ENCODE measurements around the gene ACER3.

Gene ACER3

GRCh38 chr11:76902121-76903014, 41.6 kb downstream of the ACER3 start:
- peaks cover 13% of the 10 kb centered on the region for H3K36me3 Mint-ChIP-seq
- H3K4me1 Mint-ChIP-seq, result peaks cover 2% of the 10 kb centered on the region
- H3K27me3 Mint-ChIP-seq, result no peaks in the 10 kb centered on the region
- DNase-seq (ENCODE audit: low spot score in 2 of 2) (no peak), ATAC-seq (ENCODE audit: low read depth) (no peak)
- H3K9me3 Mint-ChIP-seq, result peaks cover 5% of the 10 kb centered on the region
- H3K27ac Mint-ChIP-seq, result no peak overlapping the region
- H3K4me3 Mint-ChIP-seq, result no peak overlapping the region

- DNase-seq (ENCODE audit: low spot score in 2 of 2) (no peak), ATAC-seq (ENCODE audit: low read depth) (no peak)
- H3K27ac Mint-ChIP-seq, result no peak overlapping the region
- H3K36me3 Mint-ChIP-seq, result peaks cover 15% of the 10 kb centered on the region
- H3K4me1 Mint-ChIP-seq, result peaks cover 2% of the 10 kb centered on the region
- no peaks in the 10 kb centered on the region for H3K27me3 Mint-ChIP-seq
- no peak overlapping the region for H3K4me3 Mint-ChIP-seq
- peaks cover 5% of the 10 kb centered on the region for H3K9me3 Mint-ChIP-seq
These were observed 42.6 kb downstream of the ACER3 start for GRCh38 chr11:76903325-76903724.

DNA sequence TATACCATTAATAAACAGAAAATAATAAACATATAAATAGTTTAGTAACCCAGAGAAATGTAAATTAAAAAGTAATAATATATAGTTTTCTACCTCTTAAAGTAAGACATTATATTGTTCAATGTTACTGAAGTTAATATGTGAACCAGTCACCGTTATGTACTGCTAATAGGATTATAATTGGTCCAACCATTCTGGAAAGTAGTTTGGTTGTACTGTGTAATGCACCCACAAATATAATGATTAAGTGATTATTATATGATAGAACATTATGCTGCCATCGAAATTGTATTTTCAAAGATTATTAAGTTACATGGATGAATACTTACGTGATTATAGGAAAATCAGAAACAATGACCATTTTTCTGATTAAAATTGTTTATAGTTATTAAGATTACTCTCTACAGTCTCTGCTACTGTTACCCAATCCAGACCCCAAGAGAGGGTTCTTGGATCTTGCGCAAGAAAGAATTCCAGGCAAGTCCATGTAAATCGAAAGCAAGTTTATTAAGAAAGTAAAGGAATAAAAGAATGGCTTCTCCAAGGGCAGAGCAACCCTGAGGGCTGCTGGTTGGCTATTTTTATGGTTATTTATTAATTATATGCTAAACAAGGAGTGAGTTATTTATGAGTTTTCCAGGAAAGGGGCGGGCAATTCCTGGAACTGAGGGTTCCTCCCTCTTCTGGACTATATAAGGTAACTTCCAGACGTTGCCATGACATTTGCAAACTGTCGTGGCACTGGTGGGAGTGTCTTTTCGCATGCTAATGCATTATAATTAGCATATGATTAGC, 50.1 kb downstream of the ACER3 start:
- no peaks in the 10 kb centered on the region for H3K4me1 Mint-ChIP-seq
- peaks cover 10% of the 10 kb centered on the region for H3K36me3 Mint-ChIP-seq
- no peak overlapping the region for H3K4me3 Mint-ChIP-seq
- DNase-seq (ENCODE audit: low spot score in 2 of 2), result no peak
- peaks cover 2% of the 10 kb centered on the region for H3K9me3 Mint-ChIP-seq
- H3K27me3 Mint-ChIP-seq, result no peaks in the 10 kb centered on the region
- ATAC-seq (ENCODE audit: low read depth), result no peak
- H3K27ac Mint-ChIP-seq, result no peak overlapping the region

DNA sequence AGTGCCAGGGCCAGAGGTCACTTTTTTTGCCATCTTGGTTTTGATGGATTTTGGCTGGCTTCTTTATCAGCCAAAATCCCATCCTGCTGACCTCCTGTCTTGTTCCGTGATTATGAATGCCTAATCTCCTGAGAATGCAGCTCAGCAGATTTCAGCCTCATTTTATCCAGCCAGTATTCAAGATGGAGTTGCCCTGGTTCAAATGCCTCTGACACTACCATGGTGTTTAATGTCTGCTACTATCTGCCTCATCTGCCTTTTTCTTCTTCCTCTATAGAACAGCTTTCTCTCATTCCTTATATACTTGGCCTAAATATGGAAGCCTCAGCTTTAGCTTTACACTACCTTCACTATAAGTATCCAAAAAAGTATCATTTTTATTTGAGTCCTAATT, 50.7 kb downstream of the ACER3 start:
- no peak overlapping the region for H3K4me3 Mint-ChIP-seq
- H3K36me3 Mint-ChIP-seq, result peaks cover 8% of the 10 kb centered on the region
- H3K27ac Mint-ChIP-seq, result no peak overlapping the region
- no peaks in the 10 kb centered on the region for H3K27me3 Mint-ChIP-seq
- no peaks in the 10 kb centered on the region for H3K4me1 Mint-ChIP-seq
- DNase-seq (ENCODE audit: low spot score in 2 of 2) (no peak), ATAC-seq (ENCODE audit: low read depth) (no peak)
- peaks cover under 1% of the 10 kb centered on the region for H3K9me3 Mint-ChIP-seq

GRCh38 chr11:76916712-76917111, 56.0 kb downstream of the ACER3 start:
- Mint-ChIP-seq H3K27me3 (no peaks in the 10 kb centered on the region), H3K9me3 (no peaks in the 10 kb centered on the region), H3K27ac (no peak overlapping the region), H3K4me1 (peaks cover 5% of the 10 kb centered on the region), H3K4me3 (no peak overlapping the region), H3K36me3 (no peaks in the 10 kb centered on the region)
- ATAC-seq (ENCODE audit: low read depth), result no peak
- no peak for DNase-seq (ENCODE audit: low spot score in 2 of 2)

GRCh38 chr11:76918941-76919386, 58.2 kb downstream of the ACER3 start:
- H3K27ac Mint-ChIP-seq, result no peak overlapping the region
- H3K9me3 Mint-ChIP-seq, result no peaks in the 10 kb centered on the region
- H3K4me1 Mint-ChIP-seq, result peaks cover 5% of the 10 kb centered on the region
- no peaks in the 10 kb centered on the region for H3K27me3 Mint-ChIP-seq
- H3K36me3 Mint-ChIP-seq, result no peaks in the 10 kb centered on the region
- peak; percentile 46 for ATAC-seq (ENCODE audit: low read depth)
- no peak overlapping the region for H3K4me3 Mint-ChIP-seq
- DNase-seq (ENCODE audit: low spot score in 2 of 2), result no peak

- Mint-ChIP-seq H3K4me1 (peaks cover 5% of the 10 kb centered on the region), H3K27ac (no peak overlapping the region), H3K4me3 (no peak overlapping the region), H3K36me3 (peaks cover 2% of the 10 kb centered on the region), H3K9me3 (no peaks in the 10 kb centered on the region), H3K27me3 (no peaks in the 10 kb centered on the region)
- no peak for DNase-seq (ENCODE audit: low spot score in 2 of 2)
- ATAC-seq (ENCODE audit: low read depth), result no peak
These were observed 58.7 kb downstream of the ACER3 start for GRCh38 chr11:76919467-76919866.

- Mint-ChIP-seq H3K27ac (no peak overlapping the region), H3K9me3 (no peaks in the 10 kb centered on the region), H3K4me1 (peaks cover 5% of the 10 kb centered on the region), H3K4me3 (peak overlapping the region; percentile 78), H3K27me3 (no peaks in the 10 kb centered on the region), H3K36me3 (peaks cover 2% of the 10 kb centered on the region)
- ATAC-seq (ENCODE audit: low read depth) (peak; percentile 81), DNase-seq (ENCODE audit: low spot score in 2 of 2) (peak; percentile 60 to 73)
These were observed 59.4 kb downstream of the ACER3 start for GRCh38 chr11:76919887-76920746.

DNA sequence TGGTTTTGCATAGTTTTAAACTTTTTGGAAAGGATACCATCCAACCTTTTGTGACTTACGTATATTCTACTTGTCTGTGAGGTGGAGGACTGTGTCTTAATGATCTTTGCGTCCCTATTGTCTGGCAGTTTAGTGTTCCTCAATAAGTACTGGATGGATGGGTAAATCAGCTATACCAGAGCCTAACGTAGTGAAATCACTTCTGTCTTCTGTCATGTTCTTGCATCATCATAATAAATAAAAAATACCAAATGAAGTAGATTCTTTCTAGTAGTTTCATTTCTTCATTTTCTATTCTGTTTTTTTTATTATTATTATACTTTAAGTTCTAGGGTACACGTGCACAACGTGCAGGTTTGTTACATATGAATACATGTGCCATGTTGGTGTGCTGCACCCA, 66.4 kb downstream of the ACER3 start:
- DNase-seq (ENCODE audit: low spot score in 2 of 2) (no peak), ATAC-seq (ENCODE audit: low read depth) (no peak)
- no peaks in the 10 kb centered on the region for H3K4me1 Mint-ChIP-seq
- H3K27ac Mint-ChIP-seq, result no peak overlapping the region
- H3K9me3 Mint-ChIP-seq, result no peaks in the 10 kb centered on the region
- no peak overlapping the region for H3K4me3 Mint-ChIP-seq
- H3K36me3 Mint-ChIP-seq, result peaks cover 20% of the 10 kb centered on the region
- H3K27me3 Mint-ChIP-seq, result no peaks in the 10 kb centered on the region

DNA sequence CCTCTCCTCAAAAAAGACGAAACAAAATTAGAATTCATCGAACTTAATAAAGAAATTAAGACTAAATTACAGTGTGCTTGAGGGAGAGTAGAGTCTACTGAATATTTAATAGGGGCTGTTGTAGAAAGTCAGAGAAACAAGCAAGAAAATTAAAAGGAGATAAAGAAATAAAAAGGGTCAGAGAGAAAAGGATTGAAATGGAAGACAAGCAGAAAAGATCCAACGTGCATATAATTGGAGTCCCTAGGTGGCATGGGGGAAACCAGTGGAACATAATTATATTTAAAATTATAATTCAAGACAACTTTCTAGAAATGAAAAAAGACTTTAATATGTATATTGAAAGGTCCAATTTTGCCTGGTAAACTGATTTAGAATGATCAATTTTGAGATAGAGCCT, 74.3 kb downstream of the ACER3 start:
- Mint-ChIP-seq H3K27ac (no peak overlapping the region), H3K4me3 (no peak overlapping the region), H3K27me3 (no peaks in the 10 kb centered on the region), H3K36me3 (peaks cover 18% of the 10 kb centered on the region), H3K4me1 (no peaks in the 10 kb centered on the region), H3K9me3 (peaks cover 5% of the 10 kb centered on the region)
- no peak for ATAC-seq (ENCODE audit: low read depth)
- no peak for DNase-seq (ENCODE audit: low spot score in 2 of 2)

- no peak for ATAC-seq (ENCODE audit: low read depth)
- no peaks in the 10 kb centered on the region for H3K4me1 Mint-ChIP-seq
- H3K9me3 Mint-ChIP-seq, result peaks cover 17% of the 10 kb centered on the region
- no peak for DNase-seq (ENCODE audit: low spot score in 2 of 2)
- no peak overlapping the region for H3K4me3 Mint-ChIP-seq
- peaks cover 20% of the 10 kb centered on the region for H3K36me3 Mint-ChIP-seq
- H3K27me3 Mint-ChIP-seq, result no peaks in the 10 kb centered on the region
- H3K27ac Mint-ChIP-seq, result no peak overlapping the region
These were observed 78.5 kb downstream of the ACER3 start for GRCh38 chr11:76939219-76939631.

DNA sequence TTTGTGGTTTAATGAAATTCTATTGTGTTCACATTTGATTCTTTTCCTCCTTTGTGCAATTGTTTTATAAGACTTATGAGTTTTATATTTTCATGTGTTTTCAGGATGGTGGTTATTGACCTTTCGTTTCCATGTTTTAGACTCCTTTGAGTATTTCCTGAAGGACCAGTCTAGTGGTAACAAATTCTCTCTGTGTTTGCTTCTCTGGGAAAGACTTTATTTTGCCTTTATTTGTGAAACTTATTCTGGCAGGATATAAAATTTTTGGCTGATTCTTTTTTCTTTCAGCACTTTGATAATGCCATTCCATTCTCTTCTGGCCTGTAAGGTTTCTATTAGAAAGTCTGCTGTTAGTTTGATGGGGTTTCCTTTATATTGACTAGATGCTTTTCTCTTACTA, 83.5 kb downstream of the ACER3 start:
- no peak overlapping the region for H3K27ac Mint-ChIP-seq
- H3K9me3 Mint-ChIP-seq, result peaks cover 12% of the 10 kb centered on the region

GRCh38 chr11:76946223-76946622, 85.5 kb downstream of the ACER3 start:
- H3K36me3 Mint-ChIP-seq, result peaks cover 18% of the 10 kb centered on the region
- ATAC-seq (ENCODE audit: low read depth) (no peak), DNase-seq (ENCODE audit: low spot score in 2 of 2) (no peak)
- H3K9me3 Mint-ChIP-seq, result peaks cover 12% of the 10 kb centered on the region
- no peaks in the 10 kb centered on the region for H3K4me1 Mint-ChIP-seq
- H3K27ac Mint-ChIP-seq, result no peak overlapping the region
- H3K4me3 Mint-ChIP-seq, result no peak overlapping the region
- peaks cover 2% of the 10 kb centered on the region for H3K27me3 Mint-ChIP-seq

More for the DNA sequence above, 83.5 kb downstream of the ACER3 start:
- no peaks in the 10 kb centered on the region for H3K4me1 Mint-ChIP-seq
- DNase-seq (ENCODE audit: low spot score in 2 of 2), result no peak
- ATAC-seq (ENCODE audit: low read depth), result no peak
- peaks cover 2% of the 10 kb centered on the region for H3K27me3 Mint-ChIP-seq
- H3K36me3 Mint-ChIP-seq, result peaks cover 17% of the 10 kb centered on the region
- H3K4me3 Mint-ChIP-seq, result no peak overlapping the region

Data from memory B cell (primary cell).